ENCODE data around the gene IFNLR1.

Gene IFNLR1

GRCh38 chr1:24199291-24199900 is 12.3 kb upstream of the IFNLR1 start:
- no peak for DNase-seq (ENCODE audit: extremely low read depth, low read depth)
- TF ChIP-seq, protein P1, sequence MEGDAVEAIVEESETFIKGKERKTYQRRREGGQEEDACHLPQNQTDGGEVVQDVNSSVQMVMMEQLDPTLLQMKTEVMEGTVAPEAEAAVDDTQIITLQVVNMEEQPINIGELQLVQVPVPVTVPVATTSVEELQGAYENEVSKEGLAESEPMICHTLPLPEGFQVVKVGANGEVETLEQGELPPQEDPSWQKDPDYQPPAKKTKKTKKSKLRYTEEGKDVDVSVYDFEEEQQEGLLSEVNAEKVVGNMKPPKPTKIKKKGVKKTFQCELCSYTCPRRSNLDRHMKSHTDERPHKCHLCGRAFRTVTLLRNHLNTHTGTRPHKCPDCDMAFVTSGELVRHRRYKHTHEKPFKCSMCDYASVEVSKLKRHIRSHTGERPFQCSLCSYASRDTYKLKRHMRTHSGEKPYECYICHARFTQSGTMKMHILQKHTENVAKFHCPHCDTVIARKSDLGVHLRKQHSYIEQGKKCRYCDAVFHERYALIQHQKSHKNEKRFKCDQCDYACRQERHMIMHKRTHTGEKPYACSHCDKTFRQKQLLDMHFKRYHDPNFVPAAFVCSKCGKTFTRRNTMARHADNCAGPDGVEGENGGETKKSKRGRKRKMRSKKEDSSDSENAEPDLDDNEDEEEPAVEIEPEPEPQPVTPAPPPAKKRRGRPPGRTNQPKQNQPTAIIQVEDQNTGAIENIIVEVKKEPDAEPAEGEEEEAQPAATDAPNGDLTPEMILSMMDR (IDR thresholded peaks at IDR 0.05; ENCODE audit: low read depth, low read length, missing control alignments) = peak; percentile 80
- H3K4me3 ChIP-seq (replicated peaks; ENCODE audit: low read depth, low read length) = no peak overlapping the region

DNA sequence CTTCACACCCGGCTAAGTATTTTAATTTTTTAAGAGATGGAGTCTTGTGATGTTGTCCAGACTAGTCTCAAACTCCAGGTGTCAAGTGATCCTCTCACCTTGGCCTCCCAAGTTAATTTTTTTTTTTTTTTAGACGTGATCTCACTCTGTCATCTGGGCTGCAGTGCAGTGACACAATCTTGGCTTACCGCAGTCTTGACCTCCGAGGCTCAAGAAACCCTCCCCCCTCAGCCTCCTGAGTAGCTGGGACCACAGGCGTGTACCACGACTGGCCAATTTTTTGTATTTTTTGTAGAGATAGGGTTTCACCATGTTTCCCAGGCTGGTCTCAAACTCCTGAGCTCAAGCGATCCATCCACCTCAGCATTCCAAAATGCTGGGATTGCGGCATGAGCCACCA is 11.7 kb upstream of the IFNLR1 start:
- TF ChIP-seq, protein P1 (IDR thresholded peaks at IDR 0.05; ENCODE audit: low read depth, low read length, missing control alignments) = no peak
- H3K4me3 ChIP-seq (replicated peaks; ENCODE audit: low read depth, low read length) = no peak overlapping the region
- no peak for DNase-seq (ENCODE audit: extremely low read depth, low read depth)

DNA sequence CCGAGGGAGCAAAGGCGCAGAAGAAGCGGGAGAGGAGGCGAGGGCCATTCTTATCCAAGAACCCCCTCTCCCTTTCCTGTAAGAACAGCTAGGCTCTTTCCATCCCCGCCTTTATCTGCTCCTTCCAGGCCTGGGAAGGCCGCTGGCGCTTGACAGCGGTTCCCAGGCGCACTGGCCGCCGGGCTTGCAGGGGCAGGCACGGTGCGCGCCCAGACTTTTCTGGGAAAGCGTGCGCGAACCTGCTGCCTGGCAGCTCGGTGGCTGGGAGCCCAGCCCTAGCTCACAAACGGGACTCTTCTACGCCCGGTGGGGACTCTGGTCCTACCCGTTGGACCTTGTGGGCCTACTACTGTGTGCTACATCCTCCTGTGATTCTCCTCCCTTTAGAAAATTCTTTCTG is 8.8 kb upstream of the IFNLR1 start:
- H3K4me3 ChIP-seq (replicated peaks; ENCODE audit: low read depth, low read length) = no peak overlapping the region
- TF ChIP-seq, protein P1 (IDR thresholded peaks at IDR 0.05; ENCODE audit: low read depth, low read length, missing control alignments) = no peak
- DNase-seq (ENCODE audit: extremely low read depth, low read depth) = no peak

DNA sequence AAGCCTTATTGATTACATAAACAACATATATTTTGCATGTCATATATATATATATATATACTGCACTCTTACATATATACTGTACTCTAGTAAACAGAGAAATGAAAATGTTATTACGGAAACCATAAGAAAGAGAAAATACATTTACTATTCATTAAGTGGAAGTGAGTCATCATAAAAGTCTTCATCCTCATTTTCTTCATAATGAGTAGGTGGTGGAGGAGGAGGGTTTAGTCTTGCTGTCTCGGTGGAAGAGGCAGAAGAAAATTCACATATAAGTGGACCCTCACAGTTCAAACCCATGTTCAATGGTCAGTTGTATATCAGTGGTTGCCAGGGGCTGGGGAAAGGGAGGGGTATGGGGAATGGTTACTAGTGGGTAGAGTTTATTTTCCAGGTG is 8.0 kb upstream of the IFNLR1 start:
- H3K4me3 ChIP-seq (replicated peaks; ENCODE audit: low read depth, low read length) = no peak overlapping the region
- no peak for DNase-seq (ENCODE audit: extremely low read depth, low read depth)
- TF ChIP-seq, protein P1 (IDR thresholded peaks at IDR 0.05; ENCODE audit: low read depth, low read length, missing control alignments) = no peak

DNA sequence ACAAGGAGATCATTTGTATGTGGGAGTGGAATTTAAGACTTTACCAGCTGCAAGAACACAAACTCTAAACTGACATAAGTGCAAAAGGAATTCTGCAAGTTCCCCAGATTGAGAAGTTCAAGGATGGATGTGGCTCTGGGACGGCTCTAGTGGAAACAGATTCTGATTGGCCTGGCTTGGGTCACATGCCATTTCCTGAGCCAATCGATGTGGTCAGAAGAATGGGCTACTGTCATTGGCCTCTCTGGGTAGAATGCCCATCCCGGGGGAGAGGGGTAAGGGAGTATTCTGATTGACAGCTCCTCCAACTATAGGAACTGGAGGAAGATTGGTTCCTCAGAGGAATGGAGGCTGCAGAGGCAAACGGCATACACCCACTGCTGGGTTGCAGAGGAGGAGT is 6.0 kb upstream of the IFNLR1 start:
- H3K4me3 ChIP-seq (replicated peaks; ENCODE audit: low read depth, low read length) = no peak overlapping the region
- TF ChIP-seq, protein P1 (IDR thresholded peaks at IDR 0.05; ENCODE audit: low read depth, low read length, missing control alignments) = no peak
- DNase-seq (ENCODE audit: extremely low read depth, low read depth) = no peak

DNA sequence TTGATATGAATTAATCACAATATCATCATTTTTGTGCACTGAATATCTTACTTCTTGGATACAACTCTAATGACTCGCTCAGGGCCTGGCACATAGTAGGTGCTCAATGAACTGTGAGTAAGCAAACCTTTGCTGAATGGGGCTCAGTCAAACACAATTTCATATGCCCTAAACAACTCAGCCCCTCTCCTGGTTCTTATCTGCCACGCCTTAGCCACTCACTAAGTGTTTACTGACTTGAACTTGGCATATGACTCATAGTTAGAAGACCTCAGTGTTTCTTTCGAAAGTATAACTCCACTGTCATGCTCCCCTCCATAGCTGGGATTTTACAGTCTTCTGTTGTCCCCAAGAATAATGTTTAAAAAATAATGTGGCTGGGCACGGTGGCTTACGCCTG is 4.8 kb upstream of the IFNLR1 start:
- H3K4me3 ChIP-seq (replicated peaks; ENCODE audit: low read depth, low read length) = no peak overlapping the region
- TF ChIP-seq, protein P1 (IDR thresholded peaks at IDR 0.05; ENCODE audit: low read depth, low read length, missing control alignments) = no peak
- no peak for DNase-seq (ENCODE audit: extremely low read depth, low read depth)

DNA sequence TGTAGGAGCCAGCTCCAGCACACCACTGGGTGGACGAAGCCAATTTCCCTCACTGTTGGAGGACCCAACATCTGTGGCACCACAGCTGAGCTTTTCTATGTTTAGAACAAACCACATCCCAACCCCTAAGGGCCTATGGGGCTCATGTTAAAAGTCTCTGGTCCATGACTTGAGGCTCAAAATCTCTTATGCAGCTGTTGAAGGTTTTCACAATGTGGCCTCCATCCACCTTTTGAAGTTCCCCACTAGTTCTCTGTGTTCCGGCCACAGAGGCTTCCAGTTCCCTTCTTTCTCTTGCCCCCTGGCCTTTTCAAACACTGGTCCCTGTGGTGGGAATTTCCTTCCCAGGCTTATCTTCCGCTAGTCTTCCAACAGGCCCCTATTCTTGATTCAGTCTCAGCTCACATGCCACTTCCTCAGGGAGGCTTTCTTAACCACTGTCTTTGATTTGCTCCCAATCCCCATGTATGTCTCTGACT is 3.9 kb upstream of the IFNLR1 start:
- H3K4me3 ChIP-seq (replicated peaks; ENCODE audit: low read depth, low read length) = no peak overlapping the region
- TF ChIP-seq, protein P1 (IDR thresholded peaks at IDR 0.05; ENCODE audit: low read depth, low read length, missing control alignments) = no peak

More for the DNA sequence above, 3.9 kb upstream of the IFNLR1 start:
- DNase-seq (ENCODE audit: extremely low read depth, low read depth) = no peak

Data from HFF-Myc (cell line).